H9 (cell line): ENCODE data around the gene ARMC10. TPM values are rescaled to one million over a fixed set of nuclear protein-coding genes. Genes with fewer than 3 reads are reported as not detected.
"Not testable (repeated sequence)": the region's sequence is repeated elsewhere in the genome, so short reads cannot be mapped to it uniquely, and the experiment has no call there.

Experiments used
- DNase-seq: peaks from one replicate; pipeline ENCODE4 v3.0.0-alpha.2; 2017
- H2AFZ ChIP-seq: one replicate; pipeline ENCODE4 v1.6.1; 2013; ENCODE audit warnings: mild to moderate bottlenecking, low read length, control low read depth, moderate library complexity
- H2AK5ac ChIP-seq: 2 replicates; pipeline ENCODE4 v1.6.1; 2013; ENCODE audit warnings: low read length, control low read depth, mixed read lengths; ENCODE audit not compliant: insufficient read length
- H2BK120ac ChIP-seq: one replicate; pipeline ENCODE4 v1.6.1; 2013; ENCODE audit warnings: low read depth, mild to moderate bottlenecking, low read length, control low read depth, inconsistent platforms; ENCODE audit not compliant: poor library complexity, severe bottlenecking
- H2BK12ac ChIP-seq: 2 replicates; pipeline ENCODE4 v1.6.1; 2013; ENCODE audit warnings: low read length, control low read depth, mixed read lengths, low read depth; ENCODE audit not compliant: insufficient read length
- H2BK15ac ChIP-seq: 2 replicates; pipeline ENCODE4 v1.6.1; 2013; ENCODE audit warnings: low read depth, low read length, control low read depth
- H2BK20ac ChIP-seq: one replicate; pipeline ENCODE4 v1.6.1; 2013; ENCODE audit warnings: low read depth, mild to moderate bottlenecking, low read length, control low read depth, inconsistent platforms; ENCODE audit not compliant: poor library complexity, severe bottlenecking
- H2BK5ac ChIP-seq: 2 replicates; pipeline ENCODE4 v1.6.1; 2013; ENCODE audit warnings: low read length, control low read depth, mixed read lengths; ENCODE audit not compliant: insufficient read length
- H3K14ac ChIP-seq: 2 replicates; pipeline ENCODE4 v1.6.1; 2013; ENCODE audit warnings: low read length, control low read depth; ENCODE audit not compliant: insufficient read depth
- H3K18ac ChIP-seq: 2 replicates; pipeline ENCODE4 v1.6.1; 2013; ENCODE audit warnings: low read depth, mild to moderate bottlenecking, mixed read lengths, low read length, control low read depth; ENCODE audit not compliant: insufficient read length
- H3K23ac ChIP-seq: 2 replicates; pipeline ENCODE4 v1.6.1; 2013; ENCODE audit warnings: low read length, control low read depth, mixed read lengths, low read depth; ENCODE audit not compliant: insufficient read length
- H3K23me2 ChIP-seq: 2 replicates; pipeline ENCODE4 v1.6.1; 2013; ENCODE audit warnings: low read depth, mild to moderate bottlenecking, mixed read lengths, low read length, control low read depth; ENCODE audit not compliant: insufficient read length, poor library complexity, severe bottlenecking
- H3K27ac ChIP-seq: 2 replicates; pipeline ENCODE4 v1.5.1; 2013; ENCODE audit warnings: low read length, control low read depth, mixed read lengths, low read depth; ENCODE audit not compliant: insufficient read length
- H3K27me3 ChIP-seq: 2 replicates; pipeline ENCODE4 v1.6.1; 2013; ENCODE audit warnings: low read length, control low read depth, inconsistent platforms; ENCODE audit not compliant: insufficient read depth
- H3K4ac ChIP-seq: 2 replicates; pipeline ENCODE4 v1.6.1; 2013; ENCODE audit warnings: low read depth, mild to moderate bottlenecking, control low read depth, inconsistent platforms, low read length, moderate library complexity
- H3K4me1 ChIP-seq: 2 replicates; pipeline ENCODE4 v1.6.1; 2013; ENCODE audit warnings: low read length, control low read depth, inconsistent platforms; ENCODE audit not compliant: insufficient read depth
- H3K4me2 ChIP-seq: 2 replicates; pipeline ENCODE4 v1.6.1; 2013; ENCODE audit warnings: low read length, control low read depth, mixed read lengths; ENCODE audit not compliant: insufficient read length, insufficient read depth
- H3K56ac ChIP-seq: 2 replicates; pipeline ENCODE4 v1.6.1; 2013; ENCODE audit warnings: low read depth, mild to moderate bottlenecking, mixed read lengths, low read length, control low read depth; ENCODE audit not compliant: insufficient read length
- H3K79me1 ChIP-seq: 2 replicates; pipeline ENCODE4 v1.6.1; 2013; ENCODE audit warnings: low read depth, mild to moderate bottlenecking, moderate library complexity, low read length, control low read depth, inconsistent platforms; ENCODE audit not compliant: insufficient read depth, poor library complexity, severe bottlenecking
- H3K79me2 ChIP-seq: 2 replicates; pipeline ENCODE4 v1.6.1; 2013; ENCODE audit warnings: low read length, control low read depth, inconsistent platforms; ENCODE audit not compliant: insufficient read depth
- H3K9ac ChIP-seq: 2 replicates; pipeline ENCODE4 v1.6.1; 2013; ENCODE audit warnings: low read length, control low read depth, mixed read lengths; ENCODE audit not compliant: insufficient read length; ENCODE audit errors: extremely low read depth
- H3K9me3 ChIP-seq: one replicate; pipeline ENCODE4 v1.6.1; 2013; ENCODE audit warnings: low read depth, low read length, inconsistent platforms; ENCODE audit not compliant: control insufficient read depth
- H3T11ph ChIP-seq: one replicate; pipeline ENCODE4 v1.6.1; 2013; ENCODE audit warnings: mild to moderate bottlenecking, low read length, control low read depth, inconsistent platforms
- H4K20me1 ChIP-seq: one replicate; pipeline ENCODE4 v1.6.1; 2013; ENCODE audit not compliant: control insufficient read depth, insufficient read length, insufficient read depth
- H4K5ac ChIP-seq: 2 replicates; pipeline ENCODE4 v1.6.1; 2013; ENCODE audit warnings: low read depth, mild to moderate bottlenecking, mixed read lengths, low read length, control low read depth; ENCODE audit not compliant: insufficient read length
- H4K8ac ChIP-seq: replicated peaks from 2 replicates; pipeline ENCODE4 v1.6.1; 2013; ENCODE audit warnings: low read length, control low read depth, mixed read lengths, low read depth; ENCODE audit not compliant: insufficient read length
- H4K91ac ChIP-seq: 2 replicates; pipeline ENCODE4 v1.6.1; 2013; ENCODE audit warnings: low read depth, mild to moderate bottlenecking, moderate library complexity, mixed read lengths, low read length, control low read depth; ENCODE audit not compliant: insufficient read length
- H3K27ac Mint-ChIP-seq, 3 experiments: 2 replicates in 2 of 3; 3 replicates in 1 of 3; pipeline ENCODE4 v1.8.0; 2020 to 2021; ENCODE audit warnings: mixed read lengths in 3 of 3, mild to moderate bottlenecking in 1 of 3, moderate library complexity in 1 of 3
- H3K27me3 Mint-ChIP-seq: 2 replicates; pipeline ENCODE4 v1.8.0; 2021; ENCODE audit warnings: low read depth, mild to moderate bottlenecking, moderate library complexity, mixed read lengths
- H3K36me3 Mint-ChIP-seq, 3 experiments: 2 replicates in 2 of 3; 3 replicates in 1 of 3; pipeline ENCODE4 v1.8.0; 2020 to 2021; ENCODE audit warnings: low read depth in 3 of 3, mixed read lengths in 3 of 3; ENCODE audit not compliant: insufficient read depth in 1 of 3
- H3K4me1 Mint-ChIP-seq, 2 experiments: 2 replicates each; pipeline ENCODE4 v1.8.0; 2020; ENCODE audit warnings: mixed read lengths in 2 of 2
- H3K4me3 Mint-ChIP-seq, 2 experiments: 2 replicates in 1 of 2; 3 replicates in 1 of 2; pipeline ENCODE4 v1.8.0; 2020 to 2021; ENCODE audit warnings: mild to moderate bottlenecking in 2 of 2, mixed read lengths in 2 of 2, moderate library complexity in 1 of 2
- H3K9me3 Mint-ChIP-seq, 2 experiments: 2 replicates in 1 of 2; 3 replicates in 1 of 2; pipeline ENCODE4 v1.8.0; 2020; ENCODE audit warnings: mild to moderate bottlenecking in 2 of 2, mixed read lengths in 2 of 2, moderate library complexity in 1 of 2
- CTCF ChIP-seq: fragments of 200-600 bp; sonication (generic); conservative IDR thresholded peaks from 3 replicates; pipeline ENCODE4 v1.8.0; 2021; ENCODE audit warnings: antibody characterized with exemption, mild to moderate bottlenecking
- WGBS: extraction: QIAGEN DNeasy Blood & Tissue Kit; methylation state at CpG from one replicate; pipeline ENCODE4 v1.1.7; 2013; ENCODE audit warnings: missing lambda C conversion rate, low lambda C conversion rate, mixed read lengths; ENCODE audit not compliant: insufficient read length; ENCODE audit errors: extremely low coverage; 5-methylcytosine and 5-hydroxymethylcytosine counted together
- total RNA-seq: library from RNA; stranded (reverse); gene quantifications from 2 replicates; pipeline ENCODE4 v1.2.1, GENCODE V29; 2021

Gene ARMC10
- total RNA-seq, 1 experiment from 2014 or later = 46.8 TPM

GRCh38 chr7:103051519-103051918, 23.4 kb upstream of the ARMC10 start:
- Histone ChIP-seq H3K79me2 (no peaks in the 10 kb centered on the region), H2AFZ (no peak overlapping the region), H3K79me1 (no peaks in the 10 kb centered on the region), H2AK5ac (no peak overlapping the region), H3K23ac (no peak overlapping the region), H3T11ph (no peak overlapping the region), H2BK12ac (no peak overlapping the region), H3K27me3 (no peaks in the 10 kb centered on the region), H3K27ac (no peak overlapping the region), H3K4me2 (no peak overlapping the region), H4K5ac (no peak overlapping the region), H2BK120ac (no peak overlapping the region), H3K4ac (no peak overlapping the region), H2BK5ac (no peak overlapping the region), H3K23me2 (no peaks in the 10 kb centered on the region), H3K9me3 (no peaks in the 10 kb centered on the region), H3K9ac (no peak overlapping the region), H3K18ac (no peak overlapping the region), H4K8ac (no peak overlapping the region), H3K4me1 (no peaks in the 10 kb centered on the region), H3K56ac (no peak overlapping the region), H2BK20ac (no peak overlapping the region), H4K20me1 (no peaks in the 10 kb centered on the region), H2BK15ac (no peak overlapping the region), H4K91ac (no peak overlapping the region), H3K14ac (no peak overlapping the region)
- TF ChIP-seq CTCF = no peak
- H3K4me1 Mint-ChIP-seq = no peaks in the 10 kb centered on the region
- DNase-seq = no peak
- no peak overlapping the region for H3K4me3 Mint-ChIP-seq
- no peak overlapping the region for H3K27ac Mint-ChIP-seq
- peaks cover 39 to 48% of the 10 kb centered on the region in 2 experiments for H3K9me3 Mint-ChIP-seq
- peaks cover 36 to 63% (median 61%) of the 10 kb centered on the region in 3 experiments for H3K36me3 Mint-ChIP-seq
- H3K27me3 Mint-ChIP-seq = no peaks in the 10 kb centered on the region; the same call in 1 of the 2 replicates
- no CpG with 5 or more reads among the region's 6 CpGs for WGBS

GRCh38 chr7:103056006-103056405, 18.9 kb upstream of the ARMC10 start:
- not testable (repeated sequence) for H3K4me3 Mint-ChIP-seq, H3K27me3 Mint-ChIP-seq, H3K9ac ChIP-seq, H3K4me1 ChIP-seq, H3K9me3 ChIP-seq, H3T11ph ChIP-seq, H2BK15ac ChIP-seq, H2BK20ac ChIP-seq, H2AK5ac ChIP-seq, H2BK5ac ChIP-seq, H3K27me3 ChIP-seq, H4K20me1 ChIP-seq, H4K91ac ChIP-seq, H2BK12ac ChIP-seq, H3K27ac ChIP-seq, DNase-seq, H3K56ac ChIP-seq, H3K27ac Mint-ChIP-seq, H2BK120ac ChIP-seq, H3K14ac ChIP-seq, H4K5ac ChIP-seq, H3K18ac ChIP-seq, H3K79me2 ChIP-seq, H3K4me1 Mint-ChIP-seq, H3K23ac ChIP-seq, H3K4me2 ChIP-seq, H3K4ac ChIP-seq, H3K79me1 ChIP-seq, H2AFZ ChIP-seq, H4K8ac ChIP-seq, H3K23me2 ChIP-seq
- Mint-ChIP-seq H3K36me3 (peaks cover 16 to 28% (median 24%) of the 10 kb centered on the region in 3 experiments), H3K9me3 (peaks cover 3 to 11% of the 10 kb centered on the region in 2 experiments; a peak in 4 of 5 replicates)
- WGBS = no CpG with 5 or more reads among the region's 1 CpG
